ENCODE measurements around the gene PSMB9.

- TF ChIP-seq EZH2phosphoT487 (IDR thresholded peaks at IDR 0.05; ENCODE audit: borderline replicate concordance, low read length) (no peak), CTCF (IDR thresholded peaks at IDR 0.05; ENCODE audit: low read depth, low read length, poor library complexity, severe bottlenecking) (peak; percentile 19)
Observed at GRCh38 chr6:32843979-32844838, 9.8 kb upstream of the PSMB9 start, which contains the start of gene PSMB8.
